GM13976 (cell line): ENCODE results near the gene TRIO.

Experiments
- DNase-seq: peaks from one replicate; pipeline ENCODE4 v3.0.0; 2012; ENCODE audit warnings: low spot score
- CTCF ChIP-seq: IDR thresholded peaks from 2 replicates; pipeline ENCODE4 v1.5.1; 2012; ENCODE audit warnings: borderline replicate concordance, mild to moderate bottlenecking; ENCODE audit not compliant: insufficient read depth; ENCODE audit errors: extremely low read depth, missing control alignments, control extremely low read depth
- in situ Hi-C: fragments of 300-500 bp; cut with MboI; formaldehyde crosslinking; loops from one replicate; pipeline ENCODE4 v1.12.0; 2022; ENCODE audit warnings: low sequenced_read_pairs, mixed read lengths, inconsistent platforms; ENCODE audit not compliant: unreplicated experiment

Gene TRIO

GRCh38 chr5:14229734-14230133, 86.6 kb downstream of the TRIO start:
- in situ Hi-C loops: no loop called here
- no peak for TF ChIP-seq CTCF

GRCh38 chr5:14231156-14231555, 88.0 kb downstream of the TRIO start:
- no peak for DNase-seq
- in situ Hi-C loops: no loop called here
- no peak for TF ChIP-seq CTCF

More at GRCh38 chr5:14229734-14230133, 86.6 kb downstream of the TRIO start:
- no peak for DNase-seq

- no peak for DNase-seq
- in situ Hi-C loops: no loop called here
- TF ChIP-seq CTCF: no peak
Measured at GRCh38 chr5:14231890-14232289, 88.7 kb downstream of the TRIO start.

GRCh38 chr5:14234204-14234603, 91.1 kb downstream of the TRIO start:
- in situ Hi-C loops: no loop called here
- DNase-seq: no peak
- TF ChIP-seq CTCF: no peak

- TF ChIP-seq CTCF: no peak
- DNase-seq: no peak
- in situ Hi-C loops: no loop called here
Measured at GRCh38 chr5:14235872-14236271, 92.7 kb downstream of the TRIO start.

GRCh38 chr5:14236757-14237156, 93.6 kb downstream of the TRIO start:
- in situ Hi-C loops: no loop called here
- DNase-seq: no peak

More at GRCh38 chr5:14236757-14237156, 93.6 kb downstream of the TRIO start:
- TF ChIP-seq CTCF: no peak
